ENCODE data around the gene TRPT1. TPM values are rescaled to one million over a fixed set of nuclear protein-coding genes. Genes with fewer than 3 reads are reported as not detected.
A peak's percentile ranks its signal among the peaks of the same experiment; 100 is the strongest.

Gene TRPT1
- total and polyA plus RNA-seq, 12 donors: 17.9 to 205 (median 59.6) TPM

- intact Hi-C loops (cut with DNase I): no loop called here
- peak; percentile 78 to 91 (median 87) for DNase-seq
- Histone ChIP-seq H3K27ac (peak overlapping the region in 2 of 5 donors; percentile 52 to 77), H3K36me3 (replicated peaks in 1 of 2) (peaks cover 0 to 41% of the 10 kb centered on the region in 2 donors), H3K4me1 (replicated peaks in 1 of 2) (peaks cover 26 to 28% of the 10 kb centered on the region in 2 donors), H3K27me3 (no peaks in the 10 kb centered on the region), H3K9me3 (replicated peaks in 1 of 3) (no peaks in the 10 kb centered on the region), H3K4me3 (no peak overlapping the region)
- TF ChIP-seq CTCF (IDR thresholded peaks at IDR 0.05): no peak
- TF ChIP-seq POLR2A (IDR thresholded peaks at IDR 0.05): no peak
- WGBS, 4 donors: 22 to 55% (median 34%) methylated on average over 3 to 5 of the region's 5 CpGs
These were observed 27.5 kb upstream of the TRPT1 start for GRCh38 chr11:64253481-64253880.

GRCh38 chr11:64253043-64253442 lies 27.1 kb upstream of the TRPT1 start:
- no peak for TF ChIP-seq CTCF (IDR thresholded peaks at IDR 0.05)
- no peak for TF ChIP-seq POLR2A (IDR thresholded peaks at IDR 0.05)
- Histone ChIP-seq H3K4me3 (peak overlapping the region in 1 of 4 donors; percentile 94), H3K36me3 (replicated peaks in 1 of 2) (peaks cover 0 to 37% of the 10 kb centered on the region in 2 donors), H3K27me3 (no peaks in the 10 kb centered on the region), H3K27ac (peak overlapping the region in 3 of 5 donors; percentile 11 to 77 (median 52)), H3K4me1 (replicated peaks in 1 of 2) (peaks cover 26 to 28% of the 10 kb centered on the region in 2 donors), H3K9me3 (replicated peaks in 1 of 3) (no peaks in the 10 kb centered on the region)
- DNase-seq: peak in 1 of 7 donors; percentile 9
- WGBS, 4 donors: 68 to 77% (median 71%) methylated on average over 2 to 8 of the region's 8 CpGs
- intact Hi-C loops (cut with DNase I): no loop called here

- Histone ChIP-seq H3K36me3 (replicated peaks in 1 of 2) (peaks cover 0 to 28% of the 10 kb centered on the region in 2 donors), H3K9me3 (replicated peaks in 1 of 3) (no peaks in the 10 kb centered on the region), H3K27me3 (no peaks in the 10 kb centered on the region), H3K27ac (peak overlapping the region in 3 of 5 donors; percentile 11 to 77 (median 70)), H3K4me3 (peak overlapping the region in 3 of 4 donors; percentile 28 to 94 (median 56)), H3K4me1 (replicated peaks in 1 of 2) (peaks cover 29 to 35% of the 10 kb centered on the region in 2 donors)
- peak in 4 of 6 experiments; percentile 10 to 32 (median 24) for TF ChIP-seq CTCF (IDR thresholded peaks at IDR 0.05)
- TF ChIP-seq POLR2A (IDR thresholded peaks at IDR 0.05): no peak
- 3 to 5% (median 4%) methylated on average over 14 to 23 of the region's 23 CpGs for WGBS, 4 donors
- DNase-seq: peak in 2 of 7 donors; percentile 43 to 62
- intact Hi-C loops (cut with DNase I): no loop called here
These were observed 26.3 kb upstream of the TRPT1 start for GRCh38 chr11:64252003-64252872.

GRCh38 chr11:64251753-64252002 lies 25.7 kb upstream of the TRPT1 start:
- WGBS, 4 donors: 0 to 2% (median 1%) methylated on average over 8 to 18 of the region's 18 CpGs
- Histone ChIP-seq H3K36me3 (replicated peaks in 1 of 2) (peaks cover 0 to 23% of the 10 kb centered on the region in 2 donors), H3K9me3 (replicated peaks in 1 of 3) (no peaks in the 10 kb centered on the region), H3K27me3 (no peaks in the 10 kb centered on the region), H3K27ac (peak overlapping the region in 2 of 5 donors; percentile 70 to 77), H3K4me3 (peak overlapping the region in 3 of 4 donors; percentile 28 to 94 (median 56)), H3K4me1 (replicated peaks in 1 of 2) (peaks cover 29 to 35% of the 10 kb centered on the region in 2 donors)
- no peak for TF ChIP-seq CTCF (IDR thresholded peaks at IDR 0.05)
- DNase-seq: no peak
- intact Hi-C loops (cut with DNase I): no loop called here
